ENCODE data around the gene DIAPH1.

DIAPH1 gene

GRCh38 chr5:141506381-141507155, 112.2 kb downstream of the DIAPH1 start:
- DNase-seq (ENCODE audit: low spot score) = no peak

- no peak for DNase-seq (ENCODE audit: low spot score)
Observed at GRCh38 chr5:141504216-141504615, 114.6 kb downstream of the DIAPH1 start.

GRCh38 chr5:141503681-141504080, 115.1 kb downstream of the DIAPH1 start:
- DNase-seq (ENCODE audit: low spot score) = no peak

GRCh38 chr5:141501761-141502160, 117.0 kb downstream of the DIAPH1 start:
- DNase-seq (ENCODE audit: low spot score) = no peak

- DNase-seq (ENCODE audit: low spot score) = no peak
Observed at GRCh38 chr5:141496038-141496437, 122.8 kb downstream of the DIAPH1 start.

- DNase-seq (ENCODE audit: low spot score) = no peak
Observed at GRCh38 chr5:141495453-141495811, 123.4 kb downstream of the DIAPH1 start.

- DNase-seq (ENCODE audit: low spot score) = no peak
Observed at GRCh38 chr5:141494761-141495452, 123.9 kb downstream of the DIAPH1 start.

- DNase-seq (ENCODE audit: low spot score) = peak; percentile 52
Observed at GRCh38 chr5:141493500-141494422, 125.0 kb downstream of the DIAPH1 start.

- no peak for DNase-seq (ENCODE audit: low spot score)
Observed at GRCh38 chr5:141492168-141492885, 126.5 kb downstream of the DIAPH1 start.

- no peak for DNase-seq (ENCODE audit: low spot score)
Observed at GRCh38 chr5:141491323-141492167, 127.3 kb downstream of the DIAPH1 start.

- DNase-seq (ENCODE audit: low spot score) = no peak
Observed at GRCh38 chr5:141490771-141491170, 128.0 kb downstream of the DIAPH1 start.

- no peak for DNase-seq (ENCODE audit: low spot score)
Observed at GRCh38 chr5:141490271-141490670, 128.5 kb downstream of the DIAPH1 start.

GRCh38 chr5:141489841-141490240, 129.0 kb downstream of the DIAPH1 start:
- DNase-seq (ENCODE audit: low spot score) = no peak

- DNase-seq (ENCODE audit: low spot score) = peak; percentile 67
Observed at GRCh38 chr5:141488591-141489561, 129.9 kb downstream of the DIAPH1 start, which contains the start of gene PCDHGC5. PCDHGC5 (plus strand) TSS chr5:141489081; CDS start chr5:141489241, 160 bp downstream.

GRCh38 chr5:141487131-141487530, 131.7 kb downstream of the DIAPH1 start:
- no peak for DNase-seq (ENCODE audit: low spot score)

- no peak for DNase-seq (ENCODE audit: low spot score)
Observed at GRCh38 chr5:141486091-141486490, 132.7 kb downstream of the DIAPH1 start.

- peak; percentile 52 for DNase-seq (ENCODE audit: low spot score)
Observed at GRCh38 chr5:141485321-141486055, 133.3 kb downstream of the DIAPH1 start.

- DNase-seq (ENCODE audit: low spot score) = peak; percentile 81
Observed at GRCh38 chr5:141484641-141485311, 134.0 kb downstream of the DIAPH1 start, which contains the start of gene PCDHGC4. PCDHGC4 (plus strand) TSS chr5:141485030; CDS start chr5:141485174, 144 bp downstream.

Data from cerebellar cortex (tissue), 1 donor.